Measurements from ENCODE around the gene OGDHL.

OGDHL gene

GRCh38 chr10:49709934-49710333, 52.2 kb downstream of the OGDHL start:
- TF ChIP-seq, protein P1, sequence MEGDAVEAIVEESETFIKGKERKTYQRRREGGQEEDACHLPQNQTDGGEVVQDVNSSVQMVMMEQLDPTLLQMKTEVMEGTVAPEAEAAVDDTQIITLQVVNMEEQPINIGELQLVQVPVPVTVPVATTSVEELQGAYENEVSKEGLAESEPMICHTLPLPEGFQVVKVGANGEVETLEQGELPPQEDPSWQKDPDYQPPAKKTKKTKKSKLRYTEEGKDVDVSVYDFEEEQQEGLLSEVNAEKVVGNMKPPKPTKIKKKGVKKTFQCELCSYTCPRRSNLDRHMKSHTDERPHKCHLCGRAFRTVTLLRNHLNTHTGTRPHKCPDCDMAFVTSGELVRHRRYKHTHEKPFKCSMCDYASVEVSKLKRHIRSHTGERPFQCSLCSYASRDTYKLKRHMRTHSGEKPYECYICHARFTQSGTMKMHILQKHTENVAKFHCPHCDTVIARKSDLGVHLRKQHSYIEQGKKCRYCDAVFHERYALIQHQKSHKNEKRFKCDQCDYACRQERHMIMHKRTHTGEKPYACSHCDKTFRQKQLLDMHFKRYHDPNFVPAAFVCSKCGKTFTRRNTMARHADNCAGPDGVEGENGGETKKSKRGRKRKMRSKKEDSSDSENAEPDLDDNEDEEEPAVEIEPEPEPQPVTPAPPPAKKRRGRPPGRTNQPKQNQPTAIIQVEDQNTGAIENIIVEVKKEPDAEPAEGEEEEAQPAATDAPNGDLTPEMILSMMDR (IDR thresholded peaks at IDR 0.05; ENCODE audit: low read length, missing control alignments), result no peak
- no peak overlapping the region for H3K4me3 ChIP-seq (replicated peaks; ENCODE audit: low read depth, low read length)
- no peak for DNase-seq (ENCODE audit: low read depth)

DNA sequence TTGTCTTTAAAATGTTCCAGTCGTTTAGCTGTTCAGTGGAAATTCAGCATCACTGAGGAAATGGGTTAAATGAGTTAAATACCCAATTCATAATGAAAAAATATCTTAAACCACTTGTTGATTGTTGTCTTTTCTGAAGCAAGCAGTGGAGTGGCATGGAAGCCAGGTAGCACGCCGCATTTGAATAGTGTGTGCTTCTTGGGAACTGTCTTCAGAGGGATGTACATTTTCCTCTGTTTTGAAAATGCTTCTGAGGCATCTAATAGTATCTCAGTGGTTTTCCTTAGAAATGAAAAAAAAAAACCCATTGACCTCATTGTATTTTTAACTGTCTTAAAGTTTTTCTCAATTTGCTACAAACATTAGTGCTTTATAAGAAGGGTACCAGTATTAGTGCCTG, 54.5 kb downstream of the OGDHL start:
- DNase-seq (ENCODE audit: low read depth), result no peak
- no peak overlapping the region for H3K4me3 ChIP-seq (replicated peaks; ENCODE audit: low read depth, low read length)
- TF ChIP-seq, protein P1 (IDR thresholded peaks at IDR 0.05; ENCODE audit: low read length, missing control alignments), result no peak

- TF ChIP-seq, protein P1 (IDR thresholded peaks at IDR 0.05; ENCODE audit: low read length, missing control alignments), result no peak
Observed at GRCh38 chr10:49700997-49701396, 61.1 kb downstream of the OGDHL start.

GRCh38 chr10:49700211-49700610, 61.9 kb downstream of the OGDHL start:
- TF ChIP-seq, protein P1 (IDR thresholded peaks at IDR 0.05; ENCODE audit: low read length, missing control alignments), result no peak
- DNase-seq (ENCODE audit: low read depth), result no peak
- H3K4me3 ChIP-seq (replicated peaks; ENCODE audit: low read depth, low read length), result no peak overlapping the region

More at GRCh38 chr10:49700997-49701396, 61.1 kb downstream of the OGDHL start:
- DNase-seq (ENCODE audit: low read depth), result no peak
- H3K4me3 ChIP-seq (replicated peaks; ENCODE audit: low read depth, low read length), result no peak overlapping the region

- TF ChIP-seq, protein P1 (IDR thresholded peaks at IDR 0.05; ENCODE audit: low read length, missing control alignments), result no peak
- DNase-seq (ENCODE audit: low read depth), result no peak
- H3K4me3 ChIP-seq (replicated peaks; ENCODE audit: low read depth, low read length), result no peak overlapping the region
Observed at GRCh38 chr10:49698679-49699078, 63.4 kb downstream of the OGDHL start.

DNA sequence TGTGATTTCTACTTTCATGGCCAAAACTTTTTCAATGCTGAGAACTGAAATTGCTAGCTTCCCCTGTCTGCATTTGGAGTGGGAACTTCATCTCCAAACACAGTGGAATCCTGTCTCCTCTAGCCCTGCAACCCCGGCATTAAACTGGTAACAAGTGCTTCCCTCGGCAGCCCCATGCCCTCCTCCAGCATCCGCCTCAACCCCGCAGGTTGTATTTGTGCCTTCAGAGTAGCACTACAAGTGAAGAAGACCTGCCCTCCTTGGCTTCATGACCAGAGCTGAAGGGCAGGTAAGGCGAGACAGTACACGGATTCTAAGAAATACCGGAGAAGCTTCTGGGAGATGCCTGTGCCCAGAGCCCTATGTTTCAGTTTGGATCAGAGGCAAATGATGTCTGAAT, 65.8 kb downstream of the OGDHL start:
- no peak for DNase-seq (ENCODE audit: low read depth)
- TF ChIP-seq, protein P1 (IDR thresholded peaks at IDR 0.05; ENCODE audit: low read length, missing control alignments), result no peak
- H3K4me3 ChIP-seq (replicated peaks; ENCODE audit: low read depth, low read length), result no peak overlapping the region

DNA sequence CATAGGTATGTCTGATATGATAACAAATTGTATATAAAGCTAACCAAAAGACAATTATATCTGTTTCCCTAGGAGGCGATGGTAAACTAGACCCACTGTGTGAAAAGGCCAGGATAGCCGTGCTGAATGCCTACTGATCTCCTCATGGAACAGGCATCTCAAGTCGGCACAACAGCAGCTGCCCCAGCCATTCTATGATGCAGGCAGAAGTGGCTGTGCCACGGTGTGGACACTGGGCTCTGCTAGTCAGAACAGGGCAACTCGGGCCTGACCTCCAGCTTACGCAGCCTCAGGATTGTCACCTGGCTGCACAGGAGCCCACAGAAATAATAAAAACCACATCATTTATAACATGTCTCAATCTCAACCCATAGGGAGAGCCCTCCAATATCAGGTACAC, 67.7 kb downstream of the OGDHL start:
- DNase-seq (ENCODE audit: low read depth), result no peak
- no peak overlapping the region for H3K4me3 ChIP-seq (replicated peaks; ENCODE audit: low read depth, low read length)
- TF ChIP-seq, protein P1 (IDR thresholded peaks at IDR 0.05; ENCODE audit: low read length, missing control alignments), result no peak

All from fibroblast of pulmonary artery (primary cell).